ENCODE measurements around the gene ONECUT3. TPM values are rescaled to one million over a fixed set of nuclear protein-coding genes. Genes with fewer than 3 reads are reported as not detected.

The ONECUT3 gene
- total and polyA plus RNA-seq, 2 of the 4 experiments (the other 2 are of a cell fraction) = not detected

- Histone ChIP-seq H2BK15ac (ENCODE audit: low read depth, low read length) (no peak overlapping the region), H3K27ac (ENCODE audit: insufficient read depth, low read length) (no peak overlapping the region), H3K4me2 (ENCODE audit: low read depth, low read length) (no peak overlapping the region), H3K23ac (ENCODE audit: low read depth, low read length) (no peak overlapping the region), H3K36me3 (ENCODE audit: control insufficient read depth, insufficient read depth, low read length) (peaks cover 13% of the 10 kb centered on the region), H3K18ac (ENCODE audit: low read depth, low read length) (no peak overlapping the region), H3K4ac (ENCODE audit: low read depth, low read length) (no peak overlapping the region), H2BK20ac (ENCODE audit: low read depth, low read length) (no peak overlapping the region), H2BK120ac (ENCODE audit: low read depth, low read length) (no peak overlapping the region), H3K27me3 (ENCODE audit: control insufficient read depth, insufficient read depth, low read length) (no peaks in the 10 kb centered on the region), H3K9ac (ENCODE audit: low read depth, low read length) (no peak overlapping the region), H3K4me1 (ENCODE audit: control insufficient read depth, insufficient read depth, low read length) (peaks cover 5% of the 10 kb centered on the region), H2AFZ (replicated peaks; ENCODE audit: low read length, poor library complexity) (no peak overlapping the region), H3K4me3 (ENCODE audit: insufficient read depth, low read depth, low read length) (no peak overlapping the region), H3K9me1 (ENCODE audit: insufficient read depth, low read length) (peaks cover 4% of the 10 kb centered on the region; the same call in 1 of the 2 replicates), H3K56ac (ENCODE audit: extremely low read depth, insufficient read depth, low read length) (no peak overlapping the region), H3K79me1 (ENCODE audit: low read depth in 1 of 2, low read length in 2 of 2) (peaks cover 0 to 8% of the 10 kb centered on the region in 2 experiments; a peak in 2 of 4 replicates), H4K8ac (ENCODE audit: low read depth in 2 of 2, low read length in 2 of 2) (no peak overlapping the region), H3K9me3 (ENCODE audit: control insufficient read depth, insufficient read depth, low read length) (no peaks in the 10 kb centered on the region), H3K14ac (replicated peaks; ENCODE audit: low read depth, low read length) (no peak overlapping the region), H2BK5ac (ENCODE audit: low read depth, low read length, poor library complexity, severe bottlenecking) (no peak overlapping the region), H4K20me1 (ENCODE audit: insufficient read depth, low read length) (no peaks in the 10 kb centered on the region; the same call in 1 of the 2 replicates), H2AK9ac (replicated peaks; ENCODE audit: low read depth, low read length, poor library complexity) (no peak overlapping the region), H4K91ac (ENCODE audit: insufficient read depth, low read depth, low read length) (no peak overlapping the region), H4K5ac (ENCODE audit: low read depth, low read length) (no peak overlapping the region), H2AK5ac (ENCODE audit: low read depth, low read length) (no peak overlapping the region)
- WGBS, 2 experiments (ENCODE audit: extremely low coverage in 2 of 2, insufficient read length in 1 of 2) = no CpG with 5 or more reads among the region's 30 CpGs
- no peak for TF ChIP-seq RCOR1 (IDR thresholded peaks at IDR 0.05; ENCODE audit: insufficient replicate concordance, low read length)
- no peak for TF ChIP-seq CTCF (conservative IDR thresholded peaks at IDR 0.05; ENCODE audit: low read depth, low read length)
- no peak for TF ChIP-seq POLR2A (IDR thresholded peaks at IDR 0.05; ENCODE audit: low read depth, low read length)
- no peak for TF ChIP-seq RFX5 (IDR thresholded peaks at IDR 0.05; ENCODE audit: low read depth, low read length)
- TF ChIP-seq MAFK (IDR thresholded peaks at IDR 0.05; ENCODE audit: low read depth, low read length) = no peak
- TF ChIP-seq ELK1 (IDR thresholded peaks at IDR 0.05; ENCODE audit: borderline replicate concordance, low read depth, low read length) = no peak
- TF ChIP-seq RAD21 (IDR thresholded peaks at IDR 0.05; ENCODE audit: low read length) = no peak
- TF ChIP-seq CEBPB (IDR thresholded peaks at IDR 0.05; ENCODE audit: low read depth, low read length) = no peak
- TF ChIP-seq SMC3 (IDR thresholded peaks at IDR 0.05; ENCODE audit: low read depth, low read length) = no peak
- TF ChIP-seq NFE2L2 (IDR thresholded peaks at IDR 0.05; ENCODE audit: low read depth, low read length) = no peak
- TF ChIP-seq MAZ (IDR thresholded peaks at IDR 0.05; ENCODE audit: borderline replicate concordance, low read depth, low read length) = no peak
- no peak for TF ChIP-seq USF2 (IDR thresholded peaks at IDR 0.05; ENCODE audit: low read depth, low read length)
- no peak for TF ChIP-seq MXI1 (IDR thresholded peaks at IDR 0.05; ENCODE audit: borderline replicate concordance, low read depth, low read length)
- TF ChIP-seq FOS (IDR thresholded peaks at IDR 0.05; ENCODE audit: low read depth, low read length) = no peak
- TF ChIP-seq BHLHE40 (IDR thresholded peaks at IDR 0.05; ENCODE audit: low read depth, low read length) = no peak
- TF ChIP-seq CHD1 (IDR thresholded peaks at IDR 0.05; ENCODE audit: low read depth, low read length) = no peak
- dilution Hi-C loops (cut with HindIII; ENCODE audit: low sequenced_read_pairs, unreplicated experiment) = no loop called here
- POLR2A ChIA-PET (ENCODE audit: unreplicated experiment) = no interaction called here
- ATAC-seq (ENCODE audit: low read depth) (no peak), DNase-seq (no peak)
- in situ Hi-C loops (cut with MboI; ENCODE audit: low sequenced_read_pairs) = no loop called here
- CTCF ChIA-PET = no interaction called here
- no TSS peak for BruUV-seq (replicated peaks)
- intact Hi-C loops (cut with micrococcal nuclease) = no loop called here
Observed at GRCh38 chr19:1807695-1808394, 54.5 kb downstream of the ONECUT3 start.
